NCI-H2196 treated with DMSO at 0.1 percent for 48 hours (cell line): Measurements from ENCODE around the gene SYT9.
A peak's percentile ranks its signal among the peaks of the same experiment; 100 is the strongest.

Experiments
- DNase-seq: peaks from one replicate; lab custom pipeline; 2025; ENCODE audit not compliant: unreplicated experiment; lab: John Stamatoyannopoulos, UW

Gene SYT9

GRCh38 chr11:7251836-7252682, at the start of gene SYT9:
Gene SYT9 (plus strand): TSS chr11:7251904. CDS start chr11:7252187, 283 bp downstream.
- DNase-seq, result peak; percentile 28

- no peak for DNase-seq
Observed at GRCh38 chr11:7202412-7202811, 49.3 kb upstream of the SYT9 start.

- no peak for DNase-seq
Observed at GRCh38 chr11:7204778-7205177, 46.9 kb upstream of the SYT9 start.

- no peak for DNase-seq
Observed at GRCh38 chr11:7208391-7208790, 43.3 kb upstream of the SYT9 start.

- no peak for DNase-seq
Observed at GRCh38 chr11:7219491-7219890, 32.2 kb upstream of the SYT9 start.

GRCh38 chr11:7220636-7221035, 31.1 kb upstream of the SYT9 start:
- no peak for DNase-seq

GRCh38 chr11:7222619-7223018, 29.1 kb upstream of the SYT9 start:
- DNase-seq, result no peak

GRCh38 chr11:7239877-7240276, 11.8 kb upstream of the SYT9 start:
- DNase-seq, result no peak

GRCh38 chr11:7245341-7245740, 6.4 kb upstream of the SYT9 start:
- no peak for DNase-seq

GRCh38 chr11:7246179-7246578, 5.5 kb upstream of the SYT9 start:
- no peak for DNase-seq

GRCh38 chr11:7250166-7250565, 1.5 kb upstream of the SYT9 start:
- no peak for DNase-seq

GRCh38 chr11:7251487-7251835, 243 bp upstream of the SYT9 start:
- no peak for DNase-seq

- no peak for DNase-seq
Observed at GRCh38 chr11:7252683-7253213, 1.0 kb downstream of the SYT9 start.

- DNase-seq, result no peak
Observed at GRCh38 chr11:7253800-7254199, 2.1 kb downstream of the SYT9 start.

GRCh38 chr11:7254731-7255291, 3.1 kb downstream of the SYT9 start:
- DNase-seq, result no peak

- no peak for DNase-seq
Observed at GRCh38 chr11:7256943-7257342, 5.2 kb downstream of the SYT9 start.

GRCh38 chr11:7257724-7258123, 6.0 kb downstream of the SYT9 start:
- no peak for DNase-seq

- no peak for DNase-seq
Observed at GRCh38 chr11:7261578-7261977, 9.9 kb downstream of the SYT9 start.

- no peak for DNase-seq
Observed at GRCh38 chr11:7262672-7263071, 11.0 kb downstream of the SYT9 start.

- no peak for DNase-seq
Observed at GRCh38 chr11:7263842-7264241, 12.1 kb downstream of the SYT9 start.

- no peak for DNase-seq
Observed at GRCh38 chr11:7268758-7269157, 17.1 kb downstream of the SYT9 start.

- no peak for DNase-seq
Observed at GRCh38 chr11:7270233-7270865, 18.6 kb downstream of the SYT9 start.
